ENCODE results near the gene FOXF1.

The FOXF1 gene

DNA sequence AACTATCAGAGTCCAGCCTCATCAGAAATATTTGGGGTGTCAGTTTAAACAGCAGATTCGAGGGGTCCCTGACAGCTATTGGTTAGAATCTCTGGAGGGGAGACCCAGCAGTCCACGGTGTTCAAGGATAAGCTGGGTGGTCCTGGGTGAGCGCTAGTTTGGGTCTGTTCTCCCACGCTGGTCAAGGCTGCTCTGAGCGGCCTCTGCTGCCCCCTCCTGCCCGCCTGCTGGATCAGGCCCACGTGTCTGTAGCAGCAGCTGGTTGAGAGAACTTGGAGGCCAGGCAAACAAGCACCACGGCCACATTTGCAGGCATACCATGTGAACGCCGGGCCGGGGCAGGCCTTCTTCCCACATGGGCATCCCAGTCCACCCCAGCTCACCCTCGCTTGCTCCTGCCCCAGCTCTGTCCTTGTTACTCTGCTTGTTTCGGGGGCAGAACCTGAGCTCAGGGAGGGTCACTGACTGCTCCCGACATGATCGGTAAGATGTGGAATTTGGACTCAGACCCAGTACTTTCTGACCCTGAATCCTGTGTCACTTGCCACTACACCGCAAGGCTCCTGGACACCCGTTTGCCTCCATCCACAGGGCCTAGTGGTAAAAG lies 7.4 kb downstream of the FOXF1 start:
- DNase-seq (ENCODE audit: low read depth) = no peak

DNA sequence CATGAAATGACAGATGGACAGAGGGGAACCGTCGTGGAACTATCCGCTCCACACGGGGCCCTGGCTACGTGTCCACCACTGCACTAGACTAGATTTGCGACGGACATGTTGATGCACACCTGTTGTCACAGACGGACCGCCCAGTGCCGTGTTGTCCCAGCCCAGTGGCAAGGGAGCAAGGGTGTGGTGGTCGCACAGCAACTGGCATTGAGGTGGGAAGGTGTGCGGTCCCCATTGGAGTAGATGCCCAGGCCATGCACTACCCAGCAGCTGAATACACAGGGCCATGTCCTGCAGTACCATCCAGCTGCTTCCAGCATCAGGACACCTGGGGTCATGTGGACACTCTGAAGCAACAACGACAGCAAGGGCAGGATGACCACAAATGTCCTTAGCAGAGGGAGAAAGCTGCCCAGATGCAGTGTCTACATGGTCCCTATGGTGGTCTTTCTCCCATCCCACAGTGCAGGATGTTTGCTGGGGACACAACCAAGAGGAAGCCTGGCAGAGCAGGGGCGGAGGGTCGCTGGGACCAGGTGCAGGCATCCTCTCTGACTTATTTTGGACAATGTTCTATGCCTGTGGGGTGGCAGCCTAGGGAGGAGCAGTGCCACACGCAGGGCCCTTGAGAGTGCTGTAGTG lies 8.8 kb downstream of the FOXF1 start:
- no peak for DNase-seq (ENCODE audit: low read depth)

DNA sequence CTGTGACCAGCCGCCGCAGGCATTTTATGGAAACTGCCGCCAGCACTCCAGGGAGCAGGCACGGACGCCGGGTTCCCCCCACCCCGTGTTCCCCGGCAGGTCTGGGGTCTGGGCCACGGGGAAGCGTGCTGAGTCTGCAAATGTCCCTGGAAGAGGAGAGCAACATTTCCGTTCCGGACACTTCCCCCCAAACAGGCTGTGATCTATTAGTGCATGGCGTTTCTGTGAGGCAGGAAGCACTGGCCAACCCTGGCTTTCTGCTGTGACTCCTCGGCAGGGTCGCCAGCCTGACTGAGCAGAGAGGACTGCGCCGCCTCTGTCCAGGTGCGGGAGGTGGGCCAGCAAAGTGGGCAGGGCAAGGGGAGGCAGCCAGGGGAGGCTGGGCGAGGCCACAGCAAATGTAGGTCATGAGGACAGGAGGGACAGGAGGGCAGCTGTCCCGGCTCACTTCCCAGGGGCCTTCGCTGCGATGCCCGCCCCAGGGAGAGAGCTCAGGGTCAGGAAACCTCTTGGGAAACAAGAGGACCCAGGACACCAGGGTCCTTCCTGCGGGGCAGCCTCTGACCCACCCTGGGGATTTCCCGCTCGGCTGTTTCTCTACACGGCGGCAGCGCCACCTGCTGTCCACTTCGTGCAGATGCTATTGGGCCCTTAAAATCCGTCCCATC lies 9.5 kb downstream of the FOXF1 start:
- peak; percentile 27 for DNase-seq (ENCODE audit: low read depth)

DNA sequence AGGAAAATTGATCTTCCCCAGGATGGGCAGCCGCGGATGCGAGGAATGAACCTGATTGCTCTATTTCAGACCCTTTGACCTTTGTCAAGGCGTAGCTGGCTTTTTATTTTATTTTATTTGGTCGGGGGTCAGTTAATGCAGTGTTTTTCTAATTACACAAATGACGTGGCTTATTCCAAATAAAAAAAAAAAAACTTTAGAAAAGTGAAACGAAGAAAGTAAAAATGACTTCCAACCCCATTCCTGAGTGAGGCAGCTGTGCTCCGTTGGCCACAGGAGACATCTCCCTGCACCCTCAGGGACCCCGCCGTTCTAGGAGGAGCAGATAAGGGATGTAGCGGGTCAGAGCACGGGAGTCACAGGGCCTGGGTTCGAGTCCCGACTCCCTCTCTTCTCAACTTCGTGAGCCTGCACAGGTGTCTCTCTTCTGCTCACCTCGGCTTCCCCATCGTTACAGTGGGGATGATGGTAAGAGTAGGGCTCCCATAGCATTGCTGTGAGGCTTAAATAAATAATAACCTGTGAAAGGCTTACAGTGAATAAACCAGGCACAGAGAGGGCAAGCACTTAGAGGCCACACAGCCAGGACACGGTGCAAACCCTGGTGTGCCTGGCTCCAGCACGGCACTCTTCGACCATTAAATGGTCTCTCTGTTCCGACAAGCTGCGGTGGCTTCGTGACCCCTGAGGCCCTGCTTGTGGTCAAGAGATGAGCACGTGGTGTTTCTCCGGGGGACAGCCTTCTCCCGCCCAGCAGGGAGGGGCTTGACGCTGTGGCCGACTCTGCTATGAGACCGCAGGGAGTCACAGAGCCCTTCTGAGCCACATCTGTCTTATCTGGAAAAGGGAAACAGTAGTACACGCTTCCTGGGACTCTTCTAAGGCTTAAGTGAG lies 10.2 kb downstream of the FOXF1 start:
- no peak for DNase-seq (ENCODE audit: low read depth)

DNA sequence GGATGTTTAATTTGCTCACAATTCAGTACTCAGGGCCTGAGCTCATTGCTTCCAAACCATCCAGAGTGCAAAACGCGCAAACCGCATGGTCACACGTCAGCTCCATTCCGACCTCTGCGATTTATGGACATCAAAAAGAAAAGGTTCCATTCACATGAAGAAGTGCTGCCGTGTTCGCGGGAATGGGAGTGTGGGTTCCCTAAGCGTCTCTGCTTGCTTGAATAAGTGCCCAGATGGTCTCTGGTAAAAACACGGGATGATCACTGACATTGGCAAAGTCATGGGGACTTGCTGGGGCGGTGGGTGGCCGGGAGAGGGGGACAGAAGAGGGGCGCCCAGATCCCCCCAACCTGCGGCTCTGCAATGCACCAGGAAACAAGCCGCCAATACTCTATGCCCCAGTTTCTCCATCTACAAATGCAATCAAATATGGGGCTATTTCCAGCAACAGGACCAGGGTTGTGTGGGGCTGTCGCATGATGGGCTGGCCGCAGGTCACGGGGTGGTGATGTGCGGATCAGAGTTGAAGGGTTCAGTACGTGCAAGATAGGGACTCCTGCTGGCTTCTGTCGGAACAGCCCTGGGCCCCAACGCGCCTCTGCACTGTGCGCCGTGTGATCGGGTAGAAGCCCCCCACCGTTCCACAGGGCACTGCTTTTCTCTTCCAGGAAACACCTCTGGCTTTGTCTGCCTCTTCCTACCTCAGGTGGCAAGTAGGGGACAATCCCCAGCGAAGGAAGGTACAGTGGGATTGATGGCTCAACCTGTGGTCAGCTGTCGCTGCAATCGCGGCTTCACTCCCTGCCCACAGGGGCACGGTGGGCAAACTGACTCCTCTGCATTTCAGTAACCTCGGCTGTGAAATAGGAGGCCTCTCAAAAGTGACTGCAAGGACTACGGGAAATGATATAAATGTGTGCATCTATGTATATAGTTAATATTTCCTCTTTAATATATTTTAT lies 11.2 kb downstream of the FOXF1 start:
- no peak for DNase-seq (ENCODE audit: low read depth)

DNA sequence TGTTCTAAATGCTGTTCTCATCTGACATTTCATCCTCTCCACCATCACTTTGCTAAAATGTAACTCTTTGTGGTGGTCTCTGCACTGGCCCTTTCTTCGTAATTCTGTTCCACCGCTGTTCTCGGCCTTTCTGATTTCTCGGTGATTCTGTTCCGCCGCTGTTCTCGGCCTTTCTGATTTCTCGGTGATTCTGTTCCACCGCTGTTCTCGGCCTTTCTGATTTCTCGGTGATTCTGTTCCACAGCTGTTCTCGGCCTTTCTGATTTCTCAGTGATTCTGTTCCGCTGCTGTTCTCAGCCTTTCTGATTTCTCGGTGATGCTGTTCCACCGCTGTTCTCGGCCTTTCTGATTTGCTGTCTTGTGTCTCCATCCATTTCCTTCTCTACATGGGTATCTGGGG lies 12.3 kb downstream of the FOXF1 start:
- DNase-seq (ENCODE audit: low read depth) = no peak

DNA sequence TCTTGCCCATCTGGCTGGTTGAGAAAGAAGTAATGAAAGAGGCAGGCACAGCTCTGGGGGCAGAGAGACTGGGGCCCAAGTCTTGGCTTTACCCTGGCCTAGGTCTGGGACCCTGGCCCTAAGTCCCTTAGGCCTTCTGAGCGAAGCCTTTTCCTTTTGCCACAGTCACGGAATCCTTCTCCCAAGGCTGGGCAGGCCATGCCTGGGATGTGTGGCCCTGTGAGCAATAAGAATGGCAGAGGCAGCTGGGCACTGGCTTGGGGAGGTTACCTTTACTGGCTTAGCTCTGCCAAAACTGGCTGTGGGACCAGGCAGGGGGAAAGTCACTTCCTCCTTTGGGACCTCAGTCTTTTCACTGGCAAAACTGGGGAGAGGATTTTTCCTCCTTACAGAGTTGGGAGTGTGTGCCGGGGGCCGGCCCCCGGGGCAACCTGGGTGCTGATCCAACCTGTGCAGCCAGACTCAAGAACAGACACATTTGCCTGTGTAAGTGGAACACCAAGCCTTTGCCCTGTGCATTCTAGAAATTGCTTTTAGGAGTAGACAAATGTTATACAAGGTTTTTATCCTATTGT lies 12.9 kb downstream of the FOXF1 start:
- DNase-seq (ENCODE audit: low read depth) = no peak

DNA sequence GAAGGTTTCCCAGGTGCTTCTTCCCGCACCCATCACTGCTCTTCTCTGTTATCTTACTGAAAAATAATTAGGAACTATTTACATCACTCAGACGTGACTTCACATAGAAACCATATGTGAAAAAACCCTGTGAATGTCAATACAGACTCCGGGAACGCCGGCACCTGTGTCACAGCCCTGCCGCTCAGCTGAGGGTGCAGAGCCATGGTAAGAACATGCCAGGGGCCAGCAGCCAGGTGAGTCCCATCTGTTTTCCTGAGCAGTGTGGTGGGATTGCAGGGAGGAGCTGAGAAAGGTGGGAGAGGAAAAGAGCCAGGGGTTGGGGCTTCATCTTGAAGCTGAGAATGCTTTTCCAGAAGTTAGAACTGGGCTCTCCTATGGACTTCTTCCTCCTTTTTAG lies 13.7 kb downstream of the FOXF1 start:
- DNase-seq (ENCODE audit: low read depth) = no peak

DNA sequence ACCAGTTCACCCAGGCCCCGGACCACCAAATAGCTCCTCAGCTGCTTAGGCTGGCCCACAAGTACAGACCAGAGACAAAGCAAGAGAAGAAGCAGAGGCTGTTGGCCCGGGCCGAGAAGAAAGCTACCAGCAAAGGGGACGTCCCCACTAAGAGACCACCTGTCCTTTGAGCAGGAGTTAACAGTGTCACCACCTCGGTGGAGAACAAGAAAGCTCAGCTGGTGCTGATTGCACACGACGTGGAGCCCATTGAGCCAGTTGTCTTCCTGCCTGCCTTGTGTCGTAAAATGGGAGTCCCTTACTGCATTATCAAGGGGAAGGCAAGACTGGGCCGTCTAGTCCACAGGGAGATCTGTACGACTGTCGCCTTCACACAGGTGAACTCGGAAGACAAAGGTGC lies 15.4 kb downstream of the FOXF1 start:
- no peak for DNase-seq (ENCODE audit: low read depth)

DNA sequence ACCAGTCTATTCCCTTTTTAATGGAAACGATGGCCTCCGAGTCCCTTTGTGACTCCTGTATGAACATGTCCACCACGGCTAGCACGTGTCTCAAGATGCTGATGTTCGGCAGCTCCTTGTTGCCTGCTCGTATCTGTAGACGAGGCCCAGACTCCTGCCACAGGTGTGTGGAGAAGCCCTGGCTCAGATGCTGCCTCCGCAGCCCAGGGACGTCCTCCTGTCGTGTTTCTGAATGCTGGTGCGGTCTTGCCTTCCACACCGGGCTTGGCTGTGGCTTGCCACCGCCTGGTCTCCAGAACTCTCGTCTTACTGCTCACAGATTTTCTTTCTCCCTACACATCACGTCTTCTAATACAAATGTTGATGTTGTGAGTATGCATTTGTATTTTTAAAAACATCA lies 17.0 kb downstream of the FOXF1 start:
- no peak for DNase-seq (ENCODE audit: low read depth)

DNA sequence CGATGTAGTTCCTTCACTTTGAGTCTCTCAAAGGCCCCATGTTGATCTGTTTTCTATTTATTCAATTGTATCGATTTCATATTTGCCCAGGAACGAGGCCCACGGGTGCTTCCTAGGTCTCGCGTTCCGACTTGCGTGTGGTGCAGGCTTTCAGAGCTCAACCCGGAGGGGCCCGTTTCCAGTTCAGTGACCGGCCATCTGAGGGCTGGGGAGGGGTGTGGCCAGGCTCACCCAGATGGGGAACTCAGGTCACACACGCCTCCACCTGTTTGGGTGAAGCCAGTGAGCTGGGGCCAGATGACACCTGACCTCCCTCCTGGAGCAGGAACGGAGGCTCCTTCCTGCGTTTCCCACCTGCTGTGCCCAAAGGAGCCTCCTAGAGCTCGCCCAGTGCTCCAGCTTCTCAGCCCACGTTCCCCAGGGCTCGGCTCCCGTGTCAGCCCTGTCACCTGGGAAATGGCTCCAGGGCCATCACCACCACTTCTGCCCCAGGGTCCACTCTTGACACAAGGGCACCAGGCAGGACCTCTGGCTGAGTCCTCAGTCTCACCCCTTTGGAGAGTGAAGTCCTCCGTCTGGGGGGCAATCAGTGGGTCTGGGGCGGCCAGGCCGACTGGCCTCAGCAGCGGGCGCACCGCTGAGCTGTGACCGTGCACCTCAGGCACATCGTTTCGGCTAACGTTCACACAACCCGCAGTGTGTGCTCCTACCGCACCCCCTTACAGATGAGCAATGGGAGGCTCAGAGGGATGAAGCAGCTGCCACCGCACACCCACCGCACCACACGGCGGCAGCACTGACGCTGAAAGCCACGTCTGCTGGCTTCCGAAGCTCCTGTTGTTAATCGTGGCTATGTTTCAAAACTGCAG lies 18.0 kb downstream of the FOXF1 start:
- DNase-seq (ENCODE audit: low read depth) = no peak

DNA sequence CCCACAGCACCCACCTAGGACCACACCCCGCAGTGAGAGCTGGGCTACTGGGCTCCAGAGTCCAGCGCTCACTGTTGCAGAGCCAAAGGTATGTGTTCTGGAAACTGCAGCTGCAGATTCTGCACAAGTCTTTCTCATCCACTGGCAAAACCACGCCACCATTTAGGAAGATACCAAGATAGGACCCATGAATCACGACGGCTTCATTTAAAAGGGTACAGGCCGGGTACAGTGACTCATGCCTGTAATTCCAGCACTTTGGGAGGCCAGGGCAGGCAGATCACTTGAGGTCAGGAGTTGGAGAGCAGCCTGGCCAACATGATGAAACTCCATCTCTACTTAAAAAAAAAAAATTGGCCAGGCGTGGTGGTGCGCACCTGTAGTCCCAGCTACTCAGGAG lies 18.8 kb downstream of the FOXF1 start:
- DNase-seq (ENCODE audit: low read depth) = no peak

DNA sequence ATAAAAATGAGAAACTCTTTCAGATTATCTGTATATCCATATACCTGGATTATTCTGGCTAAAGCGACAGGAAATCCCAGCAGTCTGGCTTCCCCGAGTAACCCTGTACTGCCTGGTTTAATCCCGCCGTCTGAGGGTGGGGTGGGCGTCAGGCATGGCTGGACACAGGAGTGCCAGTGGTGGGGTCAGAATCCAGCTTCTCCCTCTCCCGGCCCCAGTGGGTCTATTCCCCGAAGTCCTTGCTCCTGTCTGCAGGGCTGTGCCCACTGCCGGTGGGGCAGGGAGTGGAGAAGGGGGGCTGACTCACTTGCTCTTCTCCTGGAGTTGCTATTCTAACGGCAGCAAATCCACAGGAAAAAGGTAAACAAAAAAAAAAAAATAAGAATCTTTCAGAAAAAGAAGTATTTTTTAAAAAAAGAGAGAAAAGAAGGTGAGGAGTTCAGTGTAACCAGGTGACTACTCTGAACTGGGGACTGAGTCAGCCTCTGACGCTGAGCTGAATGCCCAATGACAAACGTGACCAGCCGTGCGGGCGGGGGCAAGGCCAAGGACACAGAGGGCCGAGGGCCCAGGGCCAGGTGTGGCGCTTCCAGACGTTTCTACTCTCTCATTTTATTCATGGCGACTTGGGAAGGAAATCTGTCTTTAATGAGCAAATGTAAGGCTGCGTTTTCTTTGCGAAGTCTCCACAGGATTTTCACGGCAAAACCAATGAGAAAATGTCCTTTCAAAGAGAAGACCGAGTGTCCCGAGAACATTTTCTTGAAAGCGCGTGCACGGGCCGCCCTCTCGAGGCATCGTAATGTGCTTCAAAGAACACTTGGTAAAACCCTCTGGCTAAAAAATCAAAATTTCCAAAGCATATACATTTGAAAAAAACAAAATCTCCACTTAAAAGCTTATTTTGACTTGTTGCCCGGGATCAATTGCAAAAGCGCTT lies 20.2 kb downstream of the FOXF1 start:
- DNase-seq (ENCODE audit: low read depth) = no peak

DNA sequence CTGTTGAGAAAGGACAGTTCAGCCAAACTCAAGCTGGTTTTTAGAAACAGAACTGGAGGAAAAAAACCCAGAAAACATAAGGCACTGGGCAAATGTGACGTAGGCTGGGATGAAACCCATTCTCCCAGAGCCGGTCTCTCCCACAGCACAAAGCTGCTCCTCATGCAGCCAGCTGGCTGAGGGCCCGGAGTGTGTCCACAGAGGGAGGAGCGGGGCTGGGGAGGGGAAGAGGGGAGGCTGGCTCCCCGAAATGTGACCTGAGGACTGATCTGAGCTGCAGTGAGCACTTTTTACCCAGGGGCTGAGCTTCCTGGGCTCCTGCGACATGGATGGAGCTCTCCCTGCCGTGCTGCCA lies 20.8 kb downstream of the FOXF1 start:
- no peak for DNase-seq (ENCODE audit: low read depth)

DNA sequence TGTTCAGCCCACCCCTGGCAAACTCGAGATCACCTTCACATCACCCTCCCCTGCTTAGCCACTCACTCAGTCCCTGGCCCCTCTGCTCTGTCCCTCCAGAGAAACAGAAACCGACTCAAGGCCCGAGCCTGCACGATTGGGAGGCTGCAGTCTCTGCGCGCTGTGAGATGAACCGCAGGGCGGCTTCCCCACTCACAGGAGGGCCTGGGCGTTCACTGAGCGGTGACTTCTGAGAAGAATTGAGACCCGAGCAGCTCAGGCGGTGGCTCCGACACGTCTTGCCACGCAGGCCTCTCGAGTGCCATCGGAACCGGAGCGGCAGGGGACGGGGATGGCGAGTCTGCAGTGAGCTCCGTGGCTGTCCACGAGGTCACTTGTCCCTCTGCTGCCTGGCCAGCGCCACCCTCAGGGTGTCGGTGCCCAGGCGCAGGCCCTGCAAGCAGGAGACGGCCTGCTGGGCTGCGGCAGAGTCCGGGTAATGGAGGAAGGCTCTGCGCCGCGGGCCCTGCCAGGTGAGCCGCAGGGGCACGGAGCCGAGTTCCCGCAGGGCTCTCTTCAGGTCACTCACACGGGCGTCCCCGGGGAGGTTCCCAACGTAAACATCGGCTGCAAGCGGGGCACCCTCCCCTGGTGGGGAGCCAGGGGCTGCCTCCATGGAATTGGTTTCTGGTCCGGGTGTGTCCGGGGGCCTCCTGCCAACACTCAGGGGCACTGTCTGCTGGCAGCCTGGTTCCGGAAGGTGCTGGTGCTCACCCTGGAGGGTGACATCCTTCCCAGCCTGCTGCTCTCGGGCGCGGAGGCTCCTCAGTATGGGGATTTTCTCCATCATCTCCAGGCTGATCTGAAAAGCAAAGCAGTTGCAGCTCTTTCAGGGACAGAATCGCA lies 21.6 kb downstream of the FOXF1 start:
- DNase-seq (ENCODE audit: low read depth) = no peak

DNA sequence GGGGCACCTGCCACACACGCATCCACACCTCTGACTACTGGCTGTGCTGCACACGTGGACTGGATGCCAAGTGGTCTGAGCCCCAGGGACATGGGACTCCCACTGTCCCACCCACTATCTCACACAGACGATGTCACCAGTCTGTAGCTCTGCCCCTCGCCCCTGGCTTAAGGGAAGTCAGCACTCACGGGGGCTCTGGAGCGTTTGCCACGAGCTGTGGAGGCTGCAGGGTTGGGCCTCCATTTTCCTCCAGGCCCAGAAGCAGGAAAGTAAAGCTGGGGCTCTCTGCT lies 22.1 kb downstream of the FOXF1 start:
- DNase-seq (ENCODE audit: low read depth) = no peak

DNA sequence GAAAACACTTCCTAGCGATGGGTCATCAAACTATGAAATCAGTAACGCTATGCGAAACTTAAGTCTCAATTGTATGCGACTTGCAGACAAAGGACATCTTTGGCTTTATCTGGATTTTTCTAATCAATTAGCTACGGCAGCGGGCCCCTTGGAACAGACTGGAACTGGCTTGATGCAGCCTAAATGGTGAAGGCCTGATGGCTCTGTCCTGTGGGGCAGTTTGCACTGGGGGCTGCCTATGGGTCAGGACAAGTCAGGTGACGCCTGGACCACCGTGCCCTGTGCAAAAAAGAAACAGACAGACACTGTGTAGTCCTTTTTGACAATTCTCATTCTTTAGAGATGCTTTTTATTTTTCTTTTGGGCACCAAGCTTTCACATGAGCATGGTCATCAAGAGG lies 22.7 kb downstream of the FOXF1 start:
- no peak for DNase-seq (ENCODE audit: low read depth)

DNA sequence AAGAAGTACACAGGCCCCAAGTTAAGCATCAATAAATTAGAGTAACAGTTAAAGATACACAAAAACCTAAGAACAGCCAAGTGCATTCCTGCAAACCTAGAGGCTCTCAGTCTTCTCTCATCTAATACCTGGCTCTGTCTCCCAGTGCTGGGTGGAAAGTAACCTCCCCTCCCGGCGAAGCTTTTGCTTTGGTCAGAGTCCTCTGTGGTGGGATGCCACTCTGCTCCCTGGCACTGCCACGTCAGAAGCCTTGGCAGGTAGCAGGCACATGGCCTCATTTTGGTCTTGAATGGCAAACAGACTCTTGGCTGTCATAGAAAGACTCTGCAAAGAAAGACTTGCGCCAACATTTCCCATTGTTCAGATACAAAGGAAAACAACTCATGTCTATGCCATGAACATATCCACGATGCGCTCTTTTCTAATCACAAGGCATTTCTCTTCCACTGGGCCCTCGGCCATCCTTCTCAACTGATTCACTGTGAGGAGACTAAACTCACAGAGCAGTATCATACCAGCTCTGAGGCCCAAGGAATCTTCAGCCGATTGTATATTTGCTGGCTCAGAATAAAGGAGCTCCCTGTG lies 23.5 kb downstream of the FOXF1 start:
- no peak for DNase-seq (ENCODE audit: low read depth)

Measured in stimulated activated CD4-positive, alpha-beta T cell treated with anti-CD3 and anti-CD28 coated beads, Interleukin-2, amount 100 ng/mL, for 4 hours (primary cell).